OCI-LY1 (cell line): ENCODE data around the gene CAMTA1.

Experiments
- H2AFZ ChIP-seq: fragments of 200-600 bp; sonication (generic), shearing (Covaris generic); 2 replicates; pipeline ENCODE4 v1.6.0; 2014; ENCODE audit warnings: antibody characterized with exemption, mild to moderate bottlenecking, low read length
- H3F3A ChIP-seq: fragments of 200-600 bp; sonication (generic), shearing (Covaris generic); 2 replicates; pipeline ENCODE4 v1.6.0; 2014; ENCODE audit warnings: mild to moderate bottlenecking, antibody characterized with exemption, low read length, moderate library complexity; ENCODE audit not compliant: insufficient read depth
- H3K27ac ChIP-seq: fragments of 200-600 bp; sonication (generic); 2 replicates; pipeline ENCODE4 v1.5.1; 2014; ENCODE audit warnings: low read length, mixed run types, mild to moderate bottlenecking, low read depth; ENCODE audit not compliant: poor library complexity, severe bottlenecking
- H3K27me3 ChIP-seq: fragments of 200-600 bp; sonication (generic); 2 replicates; pipeline ENCODE4 v1.6.0; 2014; ENCODE audit warnings: antibody characterized with exemption, mild to moderate bottlenecking, low read length, moderate library complexity; ENCODE audit not compliant: insufficient read depth
- H3K36me3 ChIP-seq: fragments of 200-600 bp; sonication (generic); 2 replicates; pipeline ENCODE4 v1.6.1; 2014; ENCODE audit warnings: mild to moderate bottlenecking, antibody characterized with exemption, low read length, moderate library complexity, mixed read lengths; ENCODE audit not compliant: insufficient read depth
- H3K4me1 ChIP-seq: fragments of 200-600 bp; sonication (generic); 2 replicates; pipeline ENCODE4 v1.5.1; 2014; ENCODE audit warnings: mild to moderate bottlenecking, low read length, moderate library complexity; ENCODE audit not compliant: insufficient read depth, severe bottlenecking
- H3K4me2 ChIP-seq: fragments of 200-600 bp; sonication (generic), shearing (Covaris generic); 2 replicates; pipeline ENCODE4 v1.6.1; 2014; ENCODE audit warnings: low read length
- H3K4me3 ChIP-seq: fragments of 200-600 bp; sonication (generic); 2 replicates; pipeline ENCODE4 v1.5.1; 2014; ENCODE audit warnings: low read length, low read depth, mild to moderate bottlenecking, mixed read lengths; ENCODE audit not compliant: poor library complexity, severe bottlenecking
- H3K79me2 ChIP-seq: fragments of 200-600 bp; shearing (Covaris generic); 2 replicates; pipeline ENCODE4 v1.6.1; 2016; ENCODE audit warnings: mixed run types, low read length, mixed read lengths; ENCODE audit not compliant: insufficient read depth
- H3K9ac ChIP-seq: fragments of 200-600 bp; sonication (generic), shearing (Covaris generic); 2 replicates; pipeline ENCODE4 v1.6.1; 2014; ENCODE audit warnings: mild to moderate bottlenecking, low read length, mixed read lengths
- H3K9me2 ChIP-seq: fragments of 200-600 bp; sonication (generic), shearing (Covaris generic); 2 replicates; pipeline ENCODE4 v1.6.1; 2014; ENCODE audit warnings: low read depth, mild to moderate bottlenecking, low read length, mixed read lengths
- H3K9me3 ChIP-seq: fragments of 200-600 bp; shearing (Covaris generic); 2 replicates; pipeline ENCODE4 v1.6.1; 2014; ENCODE audit warnings: low read length, mixed read lengths
- H4K20me1 ChIP-seq: fragments of 200-600 bp; sonication (generic), shearing (Covaris generic); 2 replicates; pipeline ENCODE4 v1.6.0; 2016; ENCODE audit warnings: mild to moderate bottlenecking, low read length; ENCODE audit not compliant: insufficient read depth
- EZH2 ChIP-seq: fragments of 200-600 bp; sonication (generic), shearing (Covaris generic); IDR thresholded peaks from 2 replicates; pipeline ENCODE4 v1.8.0; 2017; ENCODE audit warnings: borderline replicate concordance, mixed run types, mild to moderate bottlenecking, antibody characterized with exemption, low read length, moderate library complexity, mixed read lengths
- TF ChIP-seq, protein P1 (sequence below): fragments of 200-600 bp; sonication (generic), shearing (Covaris generic); IDR thresholded peaks from 2 replicates; pipeline ENCODE4 v1.5.1; 2017; ENCODE audit warnings: mild to moderate bottlenecking, antibody characterized with exemption, low read length, moderate library complexity, mixed read lengths

CAMTA1 gene

DNA sequence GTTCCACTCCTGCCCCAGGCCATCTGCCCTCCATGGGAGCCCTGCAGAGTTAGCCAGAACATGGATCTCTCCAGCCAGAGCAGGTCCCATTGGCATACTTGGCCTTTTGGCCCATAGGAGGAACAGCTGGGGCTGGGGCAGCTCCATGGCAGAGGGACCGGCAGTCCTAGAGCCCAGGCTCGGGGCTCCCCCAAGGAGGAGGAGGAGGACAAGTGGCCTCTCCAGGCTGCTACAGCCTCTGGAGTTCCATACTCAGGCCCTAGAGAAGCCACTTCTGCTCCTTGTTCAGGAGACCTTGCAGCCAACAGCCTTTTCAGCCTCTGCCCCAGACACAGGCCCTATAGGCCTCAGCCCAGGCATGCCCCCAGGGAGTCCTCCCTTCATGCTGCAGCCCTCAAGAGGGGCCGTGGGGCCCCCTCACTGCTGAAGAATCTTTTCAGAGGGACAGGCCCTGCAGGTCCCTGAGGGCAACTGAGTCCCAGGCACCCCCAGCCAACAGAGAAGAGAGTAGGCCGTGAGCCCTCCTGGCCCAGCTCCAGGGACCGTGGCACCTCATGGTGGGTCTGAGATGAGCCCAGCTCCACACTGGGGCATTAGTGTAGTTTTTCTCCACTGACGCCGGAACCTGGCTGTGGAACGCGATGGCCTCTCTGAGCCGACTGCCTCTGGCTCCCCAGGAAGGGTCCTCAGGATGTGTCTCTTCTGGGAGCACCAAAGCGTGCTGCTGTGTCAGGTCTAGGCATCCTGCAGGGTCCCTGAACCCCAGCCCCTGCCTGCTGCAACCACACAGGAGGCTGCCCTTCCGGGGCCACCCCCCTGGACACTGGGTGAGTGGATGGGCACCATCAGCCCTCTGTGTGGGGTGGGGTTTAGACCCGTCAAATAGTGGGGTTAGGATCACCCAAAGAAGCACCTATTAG lies 688.2 kb downstream of the CAMTA1 start:
- no peak overlapping the region for H3K4me3 ChIP-seq
- TF ChIP-seq, protein P1, sequence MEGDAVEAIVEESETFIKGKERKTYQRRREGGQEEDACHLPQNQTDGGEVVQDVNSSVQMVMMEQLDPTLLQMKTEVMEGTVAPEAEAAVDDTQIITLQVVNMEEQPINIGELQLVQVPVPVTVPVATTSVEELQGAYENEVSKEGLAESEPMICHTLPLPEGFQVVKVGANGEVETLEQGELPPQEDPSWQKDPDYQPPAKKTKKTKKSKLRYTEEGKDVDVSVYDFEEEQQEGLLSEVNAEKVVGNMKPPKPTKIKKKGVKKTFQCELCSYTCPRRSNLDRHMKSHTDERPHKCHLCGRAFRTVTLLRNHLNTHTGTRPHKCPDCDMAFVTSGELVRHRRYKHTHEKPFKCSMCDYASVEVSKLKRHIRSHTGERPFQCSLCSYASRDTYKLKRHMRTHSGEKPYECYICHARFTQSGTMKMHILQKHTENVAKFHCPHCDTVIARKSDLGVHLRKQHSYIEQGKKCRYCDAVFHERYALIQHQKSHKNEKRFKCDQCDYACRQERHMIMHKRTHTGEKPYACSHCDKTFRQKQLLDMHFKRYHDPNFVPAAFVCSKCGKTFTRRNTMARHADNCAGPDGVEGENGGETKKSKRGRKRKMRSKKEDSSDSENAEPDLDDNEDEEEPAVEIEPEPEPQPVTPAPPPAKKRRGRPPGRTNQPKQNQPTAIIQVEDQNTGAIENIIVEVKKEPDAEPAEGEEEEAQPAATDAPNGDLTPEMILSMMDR = no peak
- no peak for TF ChIP-seq EZH2
- no peaks in the 10 kb centered on the region for H4K20me1 ChIP-seq
- no peaks in the 10 kb centered on the region for H3K9me3 ChIP-seq
- H3K79me2 ChIP-seq = no peaks in the 10 kb centered on the region
- H2AFZ ChIP-seq = no peak overlapping the region
- H3K36me3 ChIP-seq = no peaks in the 10 kb centered on the region
- no peak overlapping the region for H3K9ac ChIP-seq
- H3K4me2 ChIP-seq = no peak overlapping the region
- no peaks in the 10 kb centered on the region for H3K9me2 ChIP-seq
- H3F3A ChIP-seq = no peaks in the 10 kb centered on the region
- peaks cover 12% of the 10 kb centered on the region; the same call in 1 of the 2 replicates for H3K27me3 ChIP-seq
- no peaks in the 10 kb centered on the region for H3K4me1 ChIP-seq
- H3K27ac ChIP-seq = no peak overlapping the region

DNA sequence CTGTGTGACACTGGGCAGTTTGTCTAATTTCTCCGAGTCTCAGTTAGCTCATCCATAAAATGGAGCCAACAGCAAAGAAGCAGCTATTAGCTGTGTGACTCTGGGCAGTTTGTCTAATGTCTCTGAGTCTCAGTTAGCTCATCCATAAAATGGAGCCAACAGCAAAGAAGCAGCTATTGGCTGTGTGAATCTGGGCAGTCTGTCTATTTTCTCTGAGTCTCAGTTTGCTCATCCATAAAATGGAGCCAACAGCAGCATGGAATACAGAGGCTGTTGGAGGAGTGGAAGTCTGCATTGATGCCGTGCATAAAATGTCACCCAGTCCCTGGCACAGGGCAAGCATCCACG lies 688.9 kb downstream of the CAMTA1 start:
- H3F3A ChIP-seq = no peaks in the 10 kb centered on the region
- no peaks in the 10 kb centered on the region for H4K20me1 ChIP-seq
- H3K9me2 ChIP-seq = no peaks in the 10 kb centered on the region
- no peak overlapping the region for H3K4me2 ChIP-seq
- no peaks in the 10 kb centered on the region for H3K4me1 ChIP-seq
- no peak overlapping the region for H3K27ac ChIP-seq
- TF ChIP-seq EZH2 = no peak
- TF ChIP-seq, protein P1 = no peak
- H3K79me2 ChIP-seq = no peaks in the 10 kb centered on the region
- no peak overlapping the region for H2AFZ ChIP-seq
- H3K9me3 ChIP-seq = no peaks in the 10 kb centered on the region
- no peak overlapping the region for H3K4me3 ChIP-seq
- no peaks in the 10 kb centered on the region for H3K36me3 ChIP-seq
- no peak overlapping the region for H3K9ac ChIP-seq
- H3K27me3 ChIP-seq = peaks cover 12% of the 10 kb centered on the region; the same call in 1 of the 2 replicates

DNA sequence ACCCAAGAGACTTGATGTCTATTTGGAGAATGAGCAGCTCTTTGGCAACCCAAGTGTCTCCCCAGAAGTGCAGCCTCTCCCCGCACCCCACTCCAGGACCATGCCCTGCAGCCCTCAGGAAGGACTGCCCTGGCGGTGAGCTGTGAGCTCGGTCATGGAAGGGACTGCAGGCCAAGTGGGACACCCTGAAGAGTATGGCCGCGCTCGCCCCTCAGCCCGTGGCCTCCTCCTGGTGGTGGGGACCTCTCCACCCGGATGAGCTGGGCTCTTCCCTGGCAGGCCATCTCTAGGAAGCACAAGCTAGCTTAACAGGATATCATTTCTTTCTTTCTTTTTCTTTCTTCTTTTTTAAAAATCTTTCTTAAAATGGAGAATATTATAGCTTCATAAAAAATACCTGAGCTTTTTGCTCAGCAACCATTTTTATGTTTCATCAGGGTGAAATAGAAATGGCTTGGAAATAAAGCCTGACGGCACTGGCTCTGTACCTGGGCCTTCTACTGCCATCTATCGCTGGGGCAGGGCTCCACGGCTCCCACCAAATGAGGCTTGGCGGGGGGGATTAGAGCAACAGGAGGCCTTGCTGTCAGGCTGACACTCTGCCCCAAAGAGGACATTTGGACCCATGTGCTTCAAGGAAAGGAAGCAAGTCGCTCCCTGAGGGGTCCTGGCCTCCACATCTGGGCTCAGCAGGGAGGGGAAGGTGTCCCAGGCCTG lies 689.7 kb downstream of the CAMTA1 start:
- TF ChIP-seq EZH2 = no peak
- TF ChIP-seq, protein P1 = peak; percentile 43

More for the DNA sequence above, 689.7 kb downstream of the CAMTA1 start:
- Histone ChIP-seq H3K27ac (no peak overlapping the region), H3K4me3 (no peak overlapping the region), H4K20me1 (no peaks in the 10 kb centered on the region), H3K79me2 (no peaks in the 10 kb centered on the region), H3F3A (no peaks in the 10 kb centered on the region), H3K9me2 (no peaks in the 10 kb centered on the region), H3K4me1 (no peaks in the 10 kb centered on the region), H3K36me3 (no peaks in the 10 kb centered on the region), H3K4me2 (no peak overlapping the region), H3K27me3 (peaks cover 12% of the 10 kb centered on the region; the same call in 1 of the 2 replicates), H2AFZ (no peak overlapping the region), H3K9ac (no peak overlapping the region), H3K9me3 (no peaks in the 10 kb centered on the region)
